Liver (tissue), 9 donors: ENCODE results near the gene ST3GAL5. TPM values are rescaled to one million over a fixed set of nuclear protein-coding genes. Genes with fewer than 3 reads are reported as not detected.

Source experiments
- DNase-seq: peaks from one replicate; pipeline ENCODE4 v3.0.0-alpha.2; 2017; ENCODE audit warnings: low spot score
- H3K27ac ChIP-seq, 2 donors: one replicate each; pipeline ENCODE4 v1.7.0; 2013; ENCODE audit warnings: inconsistent platforms in 2 of 2, low read length in 2 of 2, control low read depth in 1 of 2, low read depth in 1 of 2, mild to moderate bottlenecking in 1 of 2
- H3K27me3 ChIP-seq, 4 donors: one replicate each; pipeline versions ENCODE4 v1.6.1 to v1.7.0; 2013; ENCODE audit warnings: low read length in 3 of 4, inconsistent platforms in 1 of 4, mild to moderate bottlenecking in 1 of 4, moderate library complexity in 1 of 4; ENCODE audit not compliant: control insufficient read depth in 4 of 4, insufficient read depth in 4 of 4
- H3K36me3 ChIP-seq, 4 donors: one replicate each; pipeline versions ENCODE4 v1.6.1 to v1.7.0; 2013; ENCODE audit warnings: low read length in 3 of 4, mild to moderate bottlenecking in 3 of 4, low read depth in 1 of 4, moderate library complexity in 1 of 4; ENCODE audit not compliant: control insufficient read depth in 4 of 4, insufficient read depth in 3 of 4
- H3K4me1 ChIP-seq, 4 donors: one replicate each; pipeline versions ENCODE4 v1.6.1 to v1.7.0; 2013; ENCODE audit warnings: low read length in 3 of 4, mild to moderate bottlenecking in 3 of 4, moderate library complexity in 1 of 4; ENCODE audit not compliant: control insufficient read depth in 4 of 4, insufficient read depth in 4 of 4
- H3K4me3 ChIP-seq, 3 donors: one replicate each; pipeline versions ENCODE4 v1.6.1 to v1.7.0; 2013; ENCODE audit warnings: low read length in 3 of 3, control low read depth in 1 of 3, low read depth in 1 of 3, mild to moderate bottlenecking in 1 of 3
- H3K9ac ChIP-seq, 2 donors: one replicate each; pipeline ENCODE4 v1.7.0; 2013; ENCODE audit warnings: low read length in 2 of 2, mild to moderate bottlenecking in 2 of 2, moderate library complexity in 2 of 2, control low read depth in 1 of 2, low read depth in 1 of 2
- H3K9me3 ChIP-seq, 4 donors: one replicate each; pipeline versions ENCODE4 v1.6.1 to v1.7.0; 2013; ENCODE audit warnings: low read length in 3 of 4; ENCODE audit not compliant: control insufficient read depth in 4 of 4
- EGR1 ChIP-seq, 2 donors: IDR thresholded peaks; 2 replicates each; pipeline ENCODE4 v1.6.1; 2016 to 2018; ENCODE audit warnings: antibody characterized with exemption in 2 of 2, low read depth in 2 of 2
- FOXA1 ChIP-seq: IDR thresholded peaks from 2 replicates; pipeline ENCODE4 v1.6.1; 2016; ENCODE audit warnings: antibody characterized with exemption
- FOXA2 ChIP-seq: IDR thresholded peaks from 2 replicates; pipeline ENCODE4 v1.6.1; 2016; ENCODE audit warnings: antibody characterized with exemption
- GABPA ChIP-seq, 2 donors: IDR thresholded peaks in 1 of 2; conservative IDR thresholded peaks in 1 of 2; 2 replicates each; pipeline ENCODE4 v1.6.1; 2016; ENCODE audit warnings: antibody characterized with exemption in 2 of 2, mild to moderate bottlenecking in 1 of 2, moderate library complexity in 1 of 2
- HNF4A ChIP-seq, 2 donors: conservative IDR thresholded peaks; 2 replicates each; pipeline ENCODE4 v1.6.1; 2016; ENCODE audit warnings: antibody characterized with exemption in 2 of 2, mild to moderate bottlenecking in 2 of 2
- HNF4G ChIP-seq: IDR thresholded peaks from 2 replicates; pipeline ENCODE4 v1.6.1; 2016; ENCODE audit warnings: antibody characterized with exemption
- JUND ChIP-seq, 2 donors: IDR thresholded peaks; 2 replicates each; pipeline ENCODE4 v1.6.1; 2016; ENCODE audit warnings: antibody characterized with exemption in 2 of 2
- NR2F2 ChIP-seq: IDR thresholded peaks from 2 replicates; pipeline ENCODE4 v1.6.1; 2016; ENCODE audit warnings: antibody characterized with exemption
- RAD21 ChIP-seq, 2 donors: IDR thresholded peaks; 2 replicates each; pipeline ENCODE4 v1.6.1; 2016; ENCODE audit warnings: antibody characterized with exemption in 2 of 2, mild to moderate bottlenecking in 2 of 2
- SP1 ChIP-seq: IDR thresholded peaks from 2 replicates; pipeline ENCODE4 v1.6.1; 2018; ENCODE audit warnings: antibody characterized with exemption, mild to moderate bottlenecking
- TAF1 ChIP-seq: conservative IDR thresholded peaks from 2 replicates; pipeline ENCODE4 v1.6.1; 2016; ENCODE audit warnings: antibody characterized with exemption, mild to moderate bottlenecking
- YY1 ChIP-seq: IDR thresholded peaks from 2 replicates; pipeline ENCODE4 v1.6.1; 2016; ENCODE audit warnings: antibody characterized with exemption, mild to moderate bottlenecking
- WGBS: extraction: QIAGEN DNeasy Blood & Tissue Kit; methylation state at CpG from one replicate; pipeline ENCODE4 v1.1.7; 2013; 5-methylcytosine and 5-hydroxymethylcytosine counted together
- polyA plus RNA-seq, 2 donors: library from polyadenylated mRNA; stranded (reverse) in 1 of 2; unstranded in 1 of 2; fragments of 200-250 nt in 1 of 2; fragments of >200 nt in 1 of 2; fragmentation: Nextera tagmentation in 1 of 2; extraction: Ambion mirVana in 1 of 2; gene quantifications; one replicate each; pipeline versions ENCODE4 v1.2.1 to v1.2.3, GENCODE V29; 2013 to 2015
- total RNA-seq, 2 donors: library from RNA; depleted of rRNA; stranded (reverse); fragments of >200 nt; gene quantifications; one replicate each; pipeline ENCODE4 v1.2.3, GENCODE V29; 2014
- TF ChIP-seq, protein P1 (sequence below): IDR thresholded peaks from 2 replicates; pipeline ENCODE4 v1.6.1; 2016; ENCODE audit warnings: antibody characterized with exemption
- TF ChIP-seq, protein P2 (sequence below): IDR thresholded peaks from 2 replicates; pipeline ENCODE4 v1.6.1; 2016; ENCODE audit warnings: antibody characterized with exemption
- TF ChIP-seq, protein P3 (sequence below): IDR thresholded peaks from 2 replicates; pipeline ENCODE4 v1.6.1; 2016; ENCODE audit warnings: antibody characterized with exemption, mild to moderate bottlenecking
- TF ChIP-seq, protein P4 (sequence below): fragments of 150-350 bp; IDR thresholded peaks from 2 replicates; pipeline ENCODE4 v1.5.1; 2017; ENCODE audit warnings: improper control_type of control experiment, low read depth, low read length; ENCODE audit not compliant: missing input control
- donor health status: healthy.
- donor health status: healthy.
- donor health status: healthy.
- donor health status: healthy.
- donor health status: healthy.

ST3GAL5 gene
- total and polyA plus RNA-seq, 4 donors, result 4.5 to 17.0 (median 9.0) TPM

DNA sequence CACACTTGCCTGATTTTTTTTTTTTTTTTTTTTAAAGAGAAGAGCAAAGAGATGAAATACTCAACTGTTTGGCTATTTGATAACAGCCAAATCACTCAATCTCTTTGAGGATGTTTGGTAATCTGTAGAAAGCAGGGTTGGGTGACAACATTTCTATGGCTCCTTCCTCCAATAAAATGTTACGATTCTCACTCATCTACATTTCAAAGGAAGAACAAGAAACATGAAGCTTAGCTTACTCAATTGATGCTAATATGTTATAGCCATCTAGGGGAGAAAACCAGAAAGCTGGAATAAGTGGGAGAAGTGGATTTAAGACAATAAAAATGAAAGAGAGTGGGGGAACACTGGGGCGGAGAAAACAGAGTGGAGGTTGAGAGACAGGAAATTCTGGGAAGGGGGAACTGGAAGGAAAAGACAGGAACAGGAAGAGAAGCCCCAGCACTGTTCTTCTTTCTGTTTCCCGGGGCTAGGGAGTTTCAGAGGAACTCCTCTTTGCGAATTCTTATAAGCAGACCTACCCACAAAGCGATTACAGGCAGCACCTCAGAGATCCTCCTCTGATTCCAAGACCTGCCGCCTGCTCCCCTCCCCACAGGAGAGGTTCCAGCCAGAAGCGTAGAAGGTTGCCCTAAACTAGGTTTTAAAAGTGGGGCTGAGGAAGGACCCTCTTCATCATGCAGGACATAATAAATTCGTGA, 13.3 kb downstream of the ST3GAL5 start:
- H3K9ac ChIP-seq, result no peak overlapping the region
- no peaks in the 10 kb centered on the region for H3K27me3 ChIP-seq
- H3K27ac ChIP-seq, result no peak overlapping the region
- H3K9me3 ChIP-seq, result no peaks in the 10 kb centered on the region
- TF ChIP-seq, protein P1, sequence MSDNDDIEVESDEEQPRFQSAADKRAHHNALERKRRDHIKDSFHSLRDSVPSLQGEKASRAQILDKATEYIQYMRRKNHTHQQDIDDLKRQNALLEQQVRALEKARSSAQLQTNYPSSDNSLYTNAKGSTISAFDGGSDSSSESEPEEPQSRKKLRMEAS, result no peak
- TF ChIP-seq SP1, result no peak
- no peak for TF ChIP-seq GABPA (IDR thresholded peaks at IDR 0.05 in 1 of 2, conservative IDR thresholded peaks at IDR 0.05 in 1 of 2)
- TF ChIP-seq NR2F2, result no peak
- TF ChIP-seq JUND (IDR thresholded peaks at IDR 0.05), result no peak
- no peak overlapping the region for H3K4me3 ChIP-seq
- no peak for DNase-seq
- no peaks in the 10 kb centered on the region for H3K36me3 ChIP-seq
- WGBS, result 77% methylated on average over 8 of the region's 8 CpGs
- H3K4me1 ChIP-seq, result peaks cover 0 to 7% (median under 1%) of the 10 kb centered on the region in 4 donors

DNA sequence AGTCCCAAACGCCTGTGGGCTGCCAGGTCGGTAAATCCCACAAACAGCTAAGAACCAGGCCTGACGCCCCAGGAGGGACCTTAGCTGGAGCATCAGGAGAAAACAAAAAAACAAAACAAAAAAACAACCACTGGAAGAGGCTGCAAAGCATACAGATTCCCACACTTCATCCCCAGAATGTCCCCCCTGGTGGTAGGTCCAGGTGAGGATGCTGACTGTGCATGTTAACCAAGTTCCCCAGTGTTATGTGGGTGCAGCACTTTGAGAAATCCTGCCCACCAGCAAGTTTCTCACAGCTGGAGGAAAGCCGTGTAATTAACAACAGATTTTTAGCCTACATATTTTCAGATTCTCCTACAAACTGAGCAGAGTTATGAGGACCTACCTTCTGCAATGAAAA, 15.1 kb downstream of the ST3GAL5 start:
- H3K27ac ChIP-seq, result no peak overlapping the region
- peaks cover 0 to 5% (median under 1%) of the 10 kb centered on the region in 4 donors for H3K4me1 ChIP-seq
- no peak overlapping the region for H3K9ac ChIP-seq
- TF ChIP-seq JUND (IDR thresholded peaks at IDR 0.05), result no peak
- TF ChIP-seq SP1, result no peak
- TF ChIP-seq HNF4G, result no peak
- TF ChIP-seq, protein P2, sequence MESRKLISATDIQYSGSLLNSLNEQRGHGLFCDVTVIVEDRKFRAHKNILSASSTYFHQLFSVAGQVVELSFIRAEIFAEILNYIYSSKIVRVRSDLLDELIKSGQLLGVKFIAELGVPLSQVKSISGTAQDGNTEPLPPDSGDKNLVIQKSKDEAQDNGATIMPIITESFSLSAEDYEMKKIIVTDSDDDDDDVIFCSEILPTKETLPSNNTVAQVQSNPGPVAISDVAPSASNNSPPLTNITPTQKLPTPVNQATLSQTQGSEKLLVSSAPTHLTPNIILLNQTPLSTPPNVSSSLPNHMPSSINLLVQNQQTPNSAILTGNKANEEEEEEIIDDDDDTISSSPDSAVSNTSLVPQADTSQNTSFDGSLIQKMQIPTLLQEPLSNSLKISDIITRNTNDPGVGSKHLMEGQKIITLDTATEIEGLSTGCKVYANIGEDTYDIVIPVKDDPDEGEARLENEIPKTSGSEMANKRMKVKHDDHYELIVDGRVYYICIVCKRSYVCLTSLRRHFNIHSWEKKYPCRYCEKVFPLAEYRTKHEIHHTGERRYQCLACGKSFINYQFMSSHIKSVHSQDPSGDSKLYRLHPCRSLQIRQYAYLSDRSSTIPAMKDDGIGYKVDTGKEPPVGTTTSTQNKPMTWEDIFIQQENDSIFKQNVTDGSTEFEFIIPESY, result no peak
- no peak for TF ChIP-seq YY1
- TF ChIP-seq NR2F2, result no peak
- TF ChIP-seq FOXA2, result no peak
- TF ChIP-seq EGR1 (IDR thresholded peaks at IDR 0.05; ENCODE audit: low read depth in 2 of 2), result no peak
- no peak for TF ChIP-seq GABPA (IDR thresholded peaks at IDR 0.05 in 1 of 2, conservative IDR thresholded peaks at IDR 0.05 in 1 of 2)
- TF ChIP-seq FOXA1, result no peak
- TF ChIP-seq HNF4A (conservative IDR thresholded peaks at IDR 0.05), result no peak
- TF ChIP-seq, protein P3, sequence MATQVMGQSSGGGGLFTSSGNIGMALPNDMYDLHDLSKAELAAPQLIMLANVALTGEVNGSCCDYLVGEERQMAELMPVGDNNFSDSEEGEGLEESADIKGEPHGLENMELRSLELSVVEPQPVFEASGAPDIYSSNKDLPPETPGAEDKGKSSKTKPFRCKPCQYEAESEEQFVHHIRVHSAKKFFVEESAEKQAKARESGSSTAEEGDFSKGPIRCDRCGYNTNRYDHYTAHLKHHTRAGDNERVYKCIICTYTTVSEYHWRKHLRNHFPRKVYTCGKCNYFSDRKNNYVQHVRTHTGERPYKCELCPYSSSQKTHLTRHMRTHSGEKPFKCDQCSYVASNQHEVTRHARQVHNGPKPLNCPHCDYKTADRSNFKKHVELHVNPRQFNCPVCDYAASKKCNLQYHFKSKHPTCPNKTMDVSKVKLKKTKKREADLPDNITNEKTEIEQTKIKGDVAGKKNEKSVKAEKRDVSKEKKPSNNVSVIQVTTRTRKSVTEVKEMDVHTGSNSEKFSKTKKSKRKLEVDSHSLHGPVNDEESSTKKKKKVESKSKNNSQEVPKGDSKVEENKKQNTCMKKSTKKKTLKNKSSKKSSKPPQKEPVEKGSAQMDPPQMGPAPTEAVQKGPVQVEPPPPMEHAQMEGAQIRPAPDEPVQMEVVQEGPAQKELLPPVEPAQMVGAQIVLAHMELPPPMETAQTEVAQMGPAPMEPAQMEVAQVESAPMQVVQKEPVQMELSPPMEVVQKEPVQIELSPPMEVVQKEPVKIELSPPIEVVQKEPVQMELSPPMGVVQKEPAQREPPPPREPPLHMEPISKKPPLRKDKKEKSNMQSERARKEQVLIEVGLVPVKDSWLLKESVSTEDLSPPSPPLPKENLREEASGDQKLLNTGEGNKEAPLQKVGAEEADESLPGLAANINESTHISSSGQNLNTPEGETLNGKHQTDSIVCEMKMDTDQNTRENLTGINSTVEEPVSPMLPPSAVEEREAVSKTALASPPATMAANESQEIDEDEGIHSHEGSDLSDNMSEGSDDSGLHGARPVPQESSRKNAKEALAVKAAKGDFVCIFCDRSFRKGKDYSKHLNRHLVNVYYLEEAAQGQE, result no peak
- no peak for TF ChIP-seq TAF1
- TF ChIP-seq, protein P4, sequence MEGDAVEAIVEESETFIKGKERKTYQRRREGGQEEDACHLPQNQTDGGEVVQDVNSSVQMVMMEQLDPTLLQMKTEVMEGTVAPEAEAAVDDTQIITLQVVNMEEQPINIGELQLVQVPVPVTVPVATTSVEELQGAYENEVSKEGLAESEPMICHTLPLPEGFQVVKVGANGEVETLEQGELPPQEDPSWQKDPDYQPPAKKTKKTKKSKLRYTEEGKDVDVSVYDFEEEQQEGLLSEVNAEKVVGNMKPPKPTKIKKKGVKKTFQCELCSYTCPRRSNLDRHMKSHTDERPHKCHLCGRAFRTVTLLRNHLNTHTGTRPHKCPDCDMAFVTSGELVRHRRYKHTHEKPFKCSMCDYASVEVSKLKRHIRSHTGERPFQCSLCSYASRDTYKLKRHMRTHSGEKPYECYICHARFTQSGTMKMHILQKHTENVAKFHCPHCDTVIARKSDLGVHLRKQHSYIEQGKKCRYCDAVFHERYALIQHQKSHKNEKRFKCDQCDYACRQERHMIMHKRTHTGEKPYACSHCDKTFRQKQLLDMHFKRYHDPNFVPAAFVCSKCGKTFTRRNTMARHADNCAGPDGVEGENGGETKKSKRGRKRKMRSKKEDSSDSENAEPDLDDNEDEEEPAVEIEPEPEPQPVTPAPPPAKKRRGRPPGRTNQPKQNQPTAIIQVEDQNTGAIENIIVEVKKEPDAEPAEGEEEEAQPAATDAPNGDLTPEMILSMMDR, result no peak
- no peak for TF ChIP-seq RAD21 (IDR thresholded peaks at IDR 0.05)
- no peaks in the 10 kb centered on the region for H3K27me3 ChIP-seq
- 95% methylated on average over 4 of the region's 4 CpGs for WGBS
- no peak overlapping the region for H3K4me3 ChIP-seq
- no peak for DNase-seq
- H3K9me3 ChIP-seq, result no peaks in the 10 kb centered on the region
- H3K36me3 ChIP-seq, result no peaks in the 10 kb centered on the region
